HCT116 (cell line): Measurements from ENCODE around the gene SLC39A13.

Experiments used
- ATF3 ChIP-seq: IDR thresholded peaks from 2 replicates; pipeline ENCODE4 v1.6.1; 2012
- CEBPB ChIP-seq: IDR thresholded peaks from 2 replicates; pipeline ENCODE4 v1.6.1; 2012; ENCODE audit warnings: low read depth
- CTCF ChIP-seq, 3 experiments: fragments of 200-600 bp in 1 of 3; sonication (generic) in 1 of 3; IDR thresholded peaks in 2 of 3; conservative IDR thresholded peaks in 1 of 3; 2 replicates each; pipeline ENCODE4 v1.5.1; 2012 to 2017; ENCODE audit warnings: low read depth in 2 of 3, low read length in 2 of 3, antibody characterized with exemption in 1 of 3, borderline replicate concordance in 1 of 3, control low read depth in 1 of 3, mild to moderate bottlenecking in 1 of 3, mixed read lengths in 1 of 3, mixed run types in 1 of 3, moderate library complexity in 1 of 3; ENCODE audit not compliant: insufficient read depth in 1 of 3
- EGR1 ChIP-seq: IDR thresholded peaks from 2 replicates; pipeline ENCODE4 v1.6.1; 2012; ENCODE audit warnings: low read depth
- ELF1 ChIP-seq: IDR thresholded peaks from 2 replicates; pipeline ENCODE4 v1.6.1; 2012; ENCODE audit warnings: low read depth, borderline replicate concordance
- EZH2 ChIP-seq: fragments of 200-600 bp; sonication (generic); IDR thresholded peaks from 2 replicates; pipeline ENCODE4 v1.6.1; 2017; ENCODE audit warnings: antibody characterized with exemption, mixed run types
- MAX ChIP-seq: IDR thresholded peaks from 2 replicates; pipeline ENCODE4 v1.6.1; 2012
- POLR2A ChIP-seq: IDR thresholded peaks from 2 replicates; pipeline ENCODE4 v1.7.0; 2011; ENCODE audit warnings: borderline replicate concordance; ENCODE audit not compliant: insufficient read depth, insufficient read length; ENCODE audit errors: extremely low read depth
- POLR2AphosphoS5 ChIP-seq: IDR thresholded peaks from 2 replicates; pipeline ENCODE4 v1.6.1; 2011; ENCODE audit warnings: mild to moderate bottlenecking, low read depth, low read length, moderate library complexity
- REST ChIP-seq: IDR thresholded peaks from 2 replicates; pipeline ENCODE4 v1.6.1; 2012; ENCODE audit warnings: low read depth
- SP1 ChIP-seq: IDR thresholded peaks from 2 replicates; pipeline ENCODE4 v1.6.1; 2012; ENCODE audit warnings: low read depth
- SRF ChIP-seq: IDR thresholded peaks from 2 replicates; pipeline ENCODE4 v1.6.1; 2012; ENCODE audit warnings: low read depth
- TCF7L2 ChIP-seq: IDR thresholded peaks from 2 replicates; pipeline ENCODE4 v1.7.0; 2011; ENCODE audit warnings: borderline replicate concordance, inconsistent platforms; ENCODE audit not compliant: insufficient read depth, insufficient read length; ENCODE audit errors: extremely low read depth

GRCh38 chr11:47447906-47448305 is 39.5 kb downstream of the SLC39A13 start:
- no peak for TF ChIP-seq SP1
- TF ChIP-seq CTCF (IDR thresholded peaks at IDR 0.05 in 2 of 3, conservative IDR thresholded peaks at IDR 0.05 in 1 of 3; ENCODE audit: borderline replicate concordance in 1 of 3, insufficient read depth in 1 of 3, low read depth in 2 of 3, low read length in 2 of 3) = no peak
- TF ChIP-seq EZH2 = no peak
- no peak for TF ChIP-seq MAX
- no peak for TF ChIP-seq POLR2A
- TF ChIP-seq CEBPB = no peak
- no peak for TF ChIP-seq POLR2AphosphoS5
- no peak for TF ChIP-seq SRF
- no peak for TF ChIP-seq EGR1
- TF ChIP-seq ATF3 = no peak
- TF ChIP-seq REST = no peak
- TF ChIP-seq ELF1 = no peak
- TF ChIP-seq TCF7L2 = no peak
